ENCODE measurements around the gene RAB22A.

DNA sequence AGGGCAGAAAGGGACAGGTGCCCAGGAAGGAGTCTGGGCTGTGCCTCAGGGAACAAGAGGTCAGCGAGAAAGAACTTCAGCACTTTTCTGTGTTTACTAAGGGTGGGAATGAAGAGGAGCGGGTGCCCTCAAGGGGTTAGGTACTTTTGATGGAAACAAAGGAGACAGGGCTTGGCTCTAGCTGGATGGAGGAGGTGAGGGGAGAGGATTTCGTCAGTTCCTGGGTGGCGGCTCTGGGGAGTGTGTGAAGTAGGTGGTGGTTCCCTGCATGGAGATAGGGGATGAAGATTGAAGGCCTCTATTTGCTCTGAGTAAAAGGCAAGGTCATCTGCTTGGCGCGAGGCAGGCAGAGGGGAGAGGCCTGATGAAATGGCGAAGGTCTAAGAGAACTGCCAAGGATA, 41.1 kb upstream of the RAB22A start:
- no peak for TF ChIP-seq GATA2 (IDR thresholded peaks at IDR 0.05; ENCODE audit: low read depth, low read length)
- TF ChIP-seq GATA3 (IDR thresholded peaks at IDR 0.05; ENCODE audit: low read depth, low read length), result no peak

All from SH-SY5Y (cell line).